ENCODE measurements around the gene WWTR1.

Gene WWTR1

DNA sequence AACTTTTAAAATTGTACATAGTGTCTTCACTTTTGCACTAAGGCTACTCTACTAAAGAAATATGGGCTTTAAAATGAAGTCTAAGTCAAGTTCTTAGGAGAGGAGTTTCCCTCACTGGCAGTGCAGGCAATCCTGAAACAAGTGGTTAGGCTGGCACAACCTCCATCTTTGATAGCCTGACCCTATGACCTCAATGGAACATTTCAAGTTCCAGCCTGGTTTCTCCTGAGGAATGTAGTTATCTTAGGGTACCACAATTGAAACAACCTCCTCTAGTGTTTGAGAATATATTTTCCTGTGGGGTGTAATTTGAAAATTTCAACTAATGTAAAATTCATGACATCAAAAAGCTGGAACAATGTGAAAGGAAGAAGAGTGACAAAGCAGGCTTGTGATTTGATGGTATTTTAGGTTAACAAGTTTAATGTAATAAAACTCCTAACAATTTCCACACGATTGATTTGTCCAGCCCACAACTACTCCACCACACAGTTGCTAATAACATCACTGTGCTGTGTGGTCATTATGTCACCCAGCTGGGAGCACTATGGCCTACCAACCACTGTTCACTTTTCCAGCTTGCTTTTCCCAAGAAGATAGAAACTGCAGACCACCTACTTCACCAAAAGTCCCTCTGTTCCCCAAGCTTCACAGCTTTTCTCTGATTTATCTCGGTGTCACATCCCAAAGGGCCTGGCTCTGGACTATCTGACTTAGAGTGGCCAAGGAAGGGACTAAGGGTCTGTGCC is 1.8 kb downstream of the WWTR1 start:
- DNase-seq (ENCODE audit: low spot score) = no peak

GRCh38 chr3:149654188-149654601 is 3.6 kb downstream of the WWTR1 start:
- DNase-seq (ENCODE audit: low spot score) = no peak

- DNase-seq (ENCODE audit: low spot score) = no peak
Observed at GRCh38 chr3:149653564-149653963, 4.3 kb downstream of the WWTR1 start.

- no peak for DNase-seq (ENCODE audit: low spot score)
Observed at GRCh38 chr3:149653136-149653535, 4.7 kb downstream of the WWTR1 start.

DNA sequence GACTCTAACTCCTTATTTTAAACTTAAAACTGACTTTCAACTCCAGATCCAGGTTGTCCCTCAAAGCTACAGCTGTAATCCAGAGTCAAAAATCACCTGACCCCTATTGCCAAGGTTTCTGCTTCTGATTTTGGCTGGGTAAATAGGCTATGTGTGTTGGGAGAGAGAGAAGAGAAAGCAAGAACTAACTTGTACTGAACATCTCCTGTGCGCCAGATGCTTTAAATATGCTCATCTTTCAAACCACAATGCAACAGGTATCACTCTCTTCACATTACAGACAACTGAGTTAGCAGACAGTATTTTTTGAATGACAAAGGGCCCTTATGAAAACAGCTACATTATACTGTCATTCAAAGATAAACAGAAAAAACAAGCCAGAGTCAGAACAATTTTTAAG is 7.0 kb downstream of the WWTR1 start:
- no peak for DNase-seq (ENCODE audit: low spot score)

DNA sequence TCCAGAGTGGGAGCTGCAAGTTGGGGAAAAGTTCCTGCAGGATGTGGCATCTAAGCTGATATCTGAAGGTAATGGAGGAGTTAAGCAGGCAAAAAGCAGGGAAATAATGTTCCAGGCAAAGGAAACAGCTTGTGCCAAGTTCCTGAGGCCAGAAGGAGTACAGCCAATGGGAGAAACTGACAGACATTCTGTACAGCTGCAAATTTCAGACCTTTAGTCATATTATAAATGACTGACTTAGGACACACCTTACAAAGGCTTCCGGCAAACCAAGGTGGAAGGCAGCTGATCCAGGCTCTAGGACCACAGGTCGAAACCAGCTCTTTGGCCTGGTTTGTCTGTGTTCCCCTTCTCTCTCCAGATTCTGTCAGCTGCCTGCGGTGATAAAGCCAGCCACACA is 9.3 kb downstream of the WWTR1 start:
- DNase-seq (ENCODE audit: low spot score) = no peak

- no peak for DNase-seq (ENCODE audit: low spot score)
Observed at GRCh38 chr3:149647812-149648211, 10.0 kb downstream of the WWTR1 start.

DNA sequence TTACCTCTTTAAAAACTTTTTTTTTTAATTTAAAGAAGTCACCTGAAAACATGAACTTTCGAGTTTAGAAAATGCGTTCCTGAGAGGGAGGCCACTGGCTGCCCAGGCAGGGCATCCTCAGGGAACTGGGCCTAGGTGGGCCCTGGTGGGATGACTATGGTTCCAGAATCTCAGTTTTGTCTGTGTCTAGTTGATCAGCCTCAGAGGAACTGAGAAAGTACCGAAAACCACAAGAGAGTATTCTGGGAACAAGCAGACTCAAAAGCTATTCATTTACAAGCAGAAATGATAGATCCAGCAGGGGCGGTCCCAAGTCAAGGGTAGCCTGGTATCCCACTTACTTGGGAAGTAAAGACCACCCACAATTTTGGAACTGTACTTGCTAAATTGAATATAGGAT is 10.5 kb downstream of the WWTR1 start:
- DNase-seq (ENCODE audit: low spot score) = no peak

DNA sequence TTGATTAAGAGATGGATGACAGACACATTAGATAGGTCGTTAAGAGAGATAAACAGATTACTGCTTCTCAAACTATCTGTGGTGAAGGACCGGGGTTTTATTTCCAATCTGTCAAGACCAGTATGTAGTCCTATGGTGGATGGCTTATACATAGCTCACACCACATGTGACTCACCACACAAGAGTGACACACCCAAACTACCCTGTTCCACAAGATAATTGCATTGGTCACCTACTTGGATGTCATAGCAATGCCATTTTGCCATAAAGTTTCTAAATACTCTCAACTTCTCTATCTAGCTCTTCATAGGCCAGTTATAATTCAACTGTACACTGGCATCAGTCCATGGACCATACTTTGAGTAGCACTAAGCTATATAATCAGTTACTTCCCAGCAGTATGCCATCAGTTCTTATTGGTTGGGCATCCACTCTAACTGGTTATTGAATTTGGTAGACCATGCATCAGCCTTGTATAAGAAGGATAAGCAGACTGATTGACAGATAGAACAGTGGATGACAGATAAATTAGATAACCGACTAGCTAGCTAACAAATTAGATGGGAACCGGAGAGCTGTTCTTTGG is 11.6 kb downstream of the WWTR1 start:
- no peak for DNase-seq (ENCODE audit: low spot score)

- no peak for DNase-seq (ENCODE audit: low spot score)
Observed at GRCh38 chr3:149643963-149644362, 13.9 kb downstream of the WWTR1 start.

DNA sequence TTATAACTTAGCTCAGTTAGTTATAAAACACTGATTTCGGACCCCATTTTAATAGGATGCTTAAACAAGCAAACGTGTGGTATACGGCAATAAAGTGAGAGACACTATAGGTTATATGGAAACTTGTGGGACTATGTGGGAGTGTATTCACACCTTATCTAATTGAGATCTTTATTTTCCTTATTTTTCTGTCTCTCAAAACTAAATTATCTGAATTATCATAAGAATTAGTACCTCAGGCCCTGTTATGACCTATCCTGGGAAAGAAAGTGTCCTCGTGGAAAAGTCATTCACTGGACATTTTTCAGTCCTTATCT is 14.4 kb downstream of the WWTR1 start:
- DNase-seq (ENCODE audit: low spot score) = no peak

GRCh38 chr3:149640976-149641728 is 16.7 kb downstream of the WWTR1 start:
- DNase-seq (ENCODE audit: low spot score) = no peak

DNA sequence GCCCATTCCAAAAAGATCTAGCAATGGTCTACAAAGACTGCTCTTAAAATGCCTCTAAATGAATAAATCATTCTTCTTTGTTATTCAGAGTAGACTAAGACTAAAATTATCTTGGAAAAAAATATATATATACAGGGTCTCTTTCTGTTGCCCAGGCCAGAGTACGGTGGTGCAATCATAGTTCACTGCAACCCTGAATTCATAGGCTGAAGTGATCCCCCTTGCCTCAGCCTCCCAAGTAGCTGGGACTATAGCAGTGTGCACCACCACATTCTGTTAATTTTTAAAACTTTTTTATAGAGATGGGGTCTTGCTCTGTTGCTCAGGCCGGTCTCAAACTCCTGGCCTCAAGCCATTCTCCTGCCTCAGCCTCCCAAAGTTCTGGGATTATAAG is 18.7 kb downstream of the WWTR1 start:
- DNase-seq (ENCODE audit: low spot score) = no peak

DNA sequence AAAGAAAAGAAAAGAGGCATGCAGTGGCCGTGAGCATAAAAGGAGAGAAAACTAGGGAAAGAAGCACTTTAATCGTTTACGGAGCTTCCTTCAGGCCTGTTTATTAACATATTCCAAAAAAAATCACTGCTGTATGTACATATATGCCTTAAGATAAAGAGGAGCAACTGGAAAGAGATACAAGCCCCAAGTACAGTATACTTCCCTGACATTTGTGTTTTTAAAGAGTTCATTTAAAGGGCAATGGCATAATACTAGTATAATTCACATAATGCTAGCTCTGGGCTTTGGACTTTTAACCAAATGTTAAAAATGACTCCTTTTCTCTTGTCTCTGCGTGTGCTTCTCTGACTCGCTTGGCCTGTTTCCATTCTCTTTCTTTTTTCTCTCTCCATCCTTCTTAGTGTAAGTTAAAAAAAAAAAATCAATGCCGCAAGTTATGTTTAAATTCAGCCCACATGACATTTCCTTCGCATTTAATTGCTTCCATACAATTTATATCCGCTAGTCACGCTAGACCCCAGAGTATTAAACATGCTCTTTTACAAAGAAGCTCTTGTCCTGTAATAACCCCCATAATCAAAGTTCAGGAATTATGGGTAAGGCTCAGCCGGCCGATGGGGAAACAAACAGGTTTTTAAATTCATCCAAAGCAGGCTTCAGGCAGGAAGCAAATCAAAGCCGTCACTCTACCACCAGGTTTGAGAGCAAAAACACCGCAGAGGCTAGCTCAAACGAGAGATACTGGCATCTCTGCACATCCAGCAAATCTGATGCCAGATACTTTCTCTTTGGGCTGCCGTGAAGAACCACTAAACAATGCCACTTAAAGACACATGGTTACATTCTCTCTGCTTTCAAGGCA is 19.4 kb downstream of the WWTR1 start:
- no peak for DNase-seq (ENCODE audit: low spot score)

DNA sequence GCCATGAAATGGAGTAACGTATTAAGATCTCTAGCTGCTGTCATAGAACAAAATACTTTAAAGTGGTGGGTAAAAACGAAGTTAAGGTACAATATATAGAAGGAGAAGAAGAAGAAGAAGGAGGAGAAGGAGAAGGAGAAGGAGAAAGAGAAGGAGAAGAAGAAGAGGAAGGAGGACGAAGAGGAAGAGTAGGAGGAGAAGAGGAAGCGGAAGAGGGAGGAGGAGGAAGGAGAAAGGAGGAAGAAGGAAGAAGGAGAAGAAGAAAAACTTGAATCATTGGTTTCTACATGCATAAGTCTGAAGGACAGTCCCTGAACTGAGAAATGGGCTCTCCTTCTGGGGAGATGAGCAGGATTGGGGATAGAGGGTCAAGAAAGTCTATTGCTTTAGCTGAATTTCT is 22.4 kb downstream of the WWTR1 start:
- DNase-seq (ENCODE audit: low spot score) = no peak

GRCh38 chr3:149634573-149634972 is 23.3 kb downstream of the WWTR1 start:
- no peak for DNase-seq (ENCODE audit: low spot score)

DNA sequence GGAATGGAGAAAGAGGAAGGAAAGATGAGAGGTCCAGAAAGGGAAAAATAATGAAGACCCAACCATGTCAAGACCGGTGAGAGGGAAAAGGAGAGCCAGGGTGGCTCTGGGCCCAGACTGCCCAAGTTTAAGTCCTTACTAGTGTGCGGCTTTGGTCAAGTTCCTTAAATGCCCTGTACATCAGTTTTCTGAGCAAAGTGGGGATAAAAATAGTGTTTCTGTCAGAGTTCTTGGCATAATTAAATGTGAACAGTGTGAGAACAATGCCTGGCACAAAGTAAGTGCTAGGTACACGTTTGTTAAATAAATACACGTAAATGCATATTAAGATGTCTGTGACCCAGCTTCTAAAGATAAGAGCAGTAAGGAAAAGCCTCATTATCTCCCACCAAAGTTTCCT is 23.8 kb downstream of the WWTR1 start:
- DNase-seq (ENCODE audit: low spot score) = no peak

DNA sequence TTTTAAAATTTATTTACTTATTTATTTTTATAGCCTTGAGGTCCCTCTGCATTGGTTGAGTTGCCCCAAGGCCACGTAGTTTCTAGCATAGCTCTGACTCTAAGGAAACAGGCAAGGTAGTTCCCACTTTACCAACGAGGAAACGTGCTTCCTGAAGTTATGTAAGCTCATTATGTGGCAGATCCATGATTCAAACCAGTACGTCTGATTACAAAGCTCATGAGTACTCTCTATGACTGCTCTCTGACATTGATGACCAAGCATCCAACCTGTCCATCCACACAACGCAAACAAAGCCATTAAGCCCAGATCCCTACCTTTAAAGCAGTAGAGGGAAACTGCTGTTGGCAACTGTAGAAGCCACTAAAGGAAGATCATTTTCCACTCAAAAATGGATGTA is 25.6 kb downstream of the WWTR1 start:
- DNase-seq (ENCODE audit: low spot score) = no peak

GRCh38 chr3:149630806-149631205 is 27.0 kb downstream of the WWTR1 start:
- no peak for DNase-seq (ENCODE audit: low spot score)

DNA sequence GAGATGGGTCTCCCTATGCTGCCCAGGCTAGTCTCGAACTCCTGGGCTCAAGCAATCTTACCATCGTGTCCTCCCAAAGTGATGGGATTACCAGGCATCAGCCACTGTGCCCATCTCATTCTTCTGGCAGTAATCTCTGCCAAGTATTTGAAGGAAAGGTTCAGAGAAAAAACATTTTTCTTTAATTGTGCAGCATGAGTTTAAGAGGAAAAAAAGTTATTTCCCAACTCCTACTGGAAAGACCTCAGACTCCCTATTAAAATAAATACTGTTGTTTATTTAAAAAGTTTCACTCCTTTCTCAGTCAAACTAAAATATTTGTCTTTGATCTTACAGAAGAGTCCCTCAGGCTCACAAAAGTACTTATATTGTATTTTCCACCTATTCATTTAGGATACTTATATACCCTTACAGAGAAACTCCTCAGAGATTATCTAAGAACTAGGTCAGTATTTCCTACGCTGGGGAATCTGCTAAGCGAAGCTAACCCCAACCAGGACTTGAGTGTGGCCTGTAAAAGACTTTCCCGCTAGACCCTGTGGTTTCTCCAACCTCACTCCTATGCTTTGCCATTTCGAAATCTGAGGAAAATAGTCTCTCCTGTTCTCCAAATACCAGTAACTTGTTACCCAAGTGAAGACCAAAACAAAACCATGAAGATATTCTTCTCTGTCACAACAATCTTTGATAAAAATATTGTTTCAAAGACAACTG is 28.7 kb downstream of the WWTR1 start:
- DNase-seq (ENCODE audit: low spot score) = no peak

- no peak for DNase-seq (ENCODE audit: low spot score)
Observed at GRCh38 chr3:149626671-149627070, 31.2 kb downstream of the WWTR1 start.

GRCh38 chr3:149625795-149626194 is 32.0 kb downstream of the WWTR1 start:
- no peak for DNase-seq (ENCODE audit: low spot score)

Data from CD4-positive, alpha-beta T cell treated with Interleukin-15 for 4 hours (primary cell).